ENCODE data around the gene CKB.
A peak's percentile ranks its signal among the peaks of the same experiment; 100 is the strongest.

Gene CKB

DNA sequence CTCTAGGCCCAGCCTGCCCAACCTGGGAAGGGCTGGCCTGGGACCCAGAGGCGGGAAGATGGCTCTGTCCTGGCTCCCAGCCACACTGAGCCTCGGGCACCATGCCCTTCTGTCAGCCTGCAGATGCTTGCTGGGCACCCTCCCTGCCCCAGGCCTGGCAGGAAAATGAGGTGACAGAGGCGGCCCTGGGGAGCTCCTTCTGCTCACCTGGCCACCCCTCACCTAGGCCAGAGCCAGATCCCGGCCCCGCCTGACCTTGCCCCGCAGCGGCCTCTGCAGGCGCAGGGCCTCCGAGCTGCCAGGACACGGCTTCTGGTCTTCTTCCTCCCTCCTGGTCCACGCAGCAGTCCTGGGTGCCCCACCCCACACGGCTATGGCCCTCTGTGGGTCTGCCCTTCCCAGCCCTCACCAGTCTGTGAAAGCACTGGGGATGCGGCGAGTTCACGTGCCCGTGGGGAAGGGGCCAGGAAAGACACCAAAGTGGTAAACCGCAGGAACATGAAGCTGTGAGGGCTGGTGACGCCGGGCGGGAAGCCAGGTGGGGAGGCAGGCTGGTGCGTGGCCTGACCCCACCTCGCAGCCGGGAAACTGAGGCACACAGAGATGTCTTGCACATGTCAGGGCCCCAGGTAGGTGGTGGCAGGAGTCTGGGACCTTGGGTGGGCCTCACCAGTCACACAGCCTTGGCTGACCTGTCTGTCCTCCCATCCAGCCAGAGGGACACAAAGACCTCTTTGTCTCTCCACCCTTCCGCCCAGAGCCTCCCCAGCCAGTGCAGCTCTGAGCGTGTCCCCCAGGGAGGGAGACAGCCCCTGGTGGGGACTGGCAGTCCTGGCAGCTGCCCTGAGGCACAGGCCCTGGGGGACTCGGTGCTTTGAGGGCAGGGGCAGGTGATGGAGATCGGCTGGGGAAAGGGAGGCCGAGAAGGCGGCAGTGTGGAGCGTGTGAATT is 27.0 kb upstream of the CKB start:
- TF ChIP-seq, protein P1, sequence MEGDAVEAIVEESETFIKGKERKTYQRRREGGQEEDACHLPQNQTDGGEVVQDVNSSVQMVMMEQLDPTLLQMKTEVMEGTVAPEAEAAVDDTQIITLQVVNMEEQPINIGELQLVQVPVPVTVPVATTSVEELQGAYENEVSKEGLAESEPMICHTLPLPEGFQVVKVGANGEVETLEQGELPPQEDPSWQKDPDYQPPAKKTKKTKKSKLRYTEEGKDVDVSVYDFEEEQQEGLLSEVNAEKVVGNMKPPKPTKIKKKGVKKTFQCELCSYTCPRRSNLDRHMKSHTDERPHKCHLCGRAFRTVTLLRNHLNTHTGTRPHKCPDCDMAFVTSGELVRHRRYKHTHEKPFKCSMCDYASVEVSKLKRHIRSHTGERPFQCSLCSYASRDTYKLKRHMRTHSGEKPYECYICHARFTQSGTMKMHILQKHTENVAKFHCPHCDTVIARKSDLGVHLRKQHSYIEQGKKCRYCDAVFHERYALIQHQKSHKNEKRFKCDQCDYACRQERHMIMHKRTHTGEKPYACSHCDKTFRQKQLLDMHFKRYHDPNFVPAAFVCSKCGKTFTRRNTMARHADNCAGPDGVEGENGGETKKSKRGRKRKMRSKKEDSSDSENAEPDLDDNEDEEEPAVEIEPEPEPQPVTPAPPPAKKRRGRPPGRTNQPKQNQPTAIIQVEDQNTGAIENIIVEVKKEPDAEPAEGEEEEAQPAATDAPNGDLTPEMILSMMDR (conservative IDR thresholded peaks at IDR 0.05; ENCODE audit: control insufficient read depth, insufficient read depth, low read depth, low read length), result no peak
- no peak overlapping the region for H3K4me3 ChIP-seq (ENCODE audit: control insufficient read depth, low read depth, low read length)
- no peak for DNase-seq (ENCODE audit: low read depth)

DNA sequence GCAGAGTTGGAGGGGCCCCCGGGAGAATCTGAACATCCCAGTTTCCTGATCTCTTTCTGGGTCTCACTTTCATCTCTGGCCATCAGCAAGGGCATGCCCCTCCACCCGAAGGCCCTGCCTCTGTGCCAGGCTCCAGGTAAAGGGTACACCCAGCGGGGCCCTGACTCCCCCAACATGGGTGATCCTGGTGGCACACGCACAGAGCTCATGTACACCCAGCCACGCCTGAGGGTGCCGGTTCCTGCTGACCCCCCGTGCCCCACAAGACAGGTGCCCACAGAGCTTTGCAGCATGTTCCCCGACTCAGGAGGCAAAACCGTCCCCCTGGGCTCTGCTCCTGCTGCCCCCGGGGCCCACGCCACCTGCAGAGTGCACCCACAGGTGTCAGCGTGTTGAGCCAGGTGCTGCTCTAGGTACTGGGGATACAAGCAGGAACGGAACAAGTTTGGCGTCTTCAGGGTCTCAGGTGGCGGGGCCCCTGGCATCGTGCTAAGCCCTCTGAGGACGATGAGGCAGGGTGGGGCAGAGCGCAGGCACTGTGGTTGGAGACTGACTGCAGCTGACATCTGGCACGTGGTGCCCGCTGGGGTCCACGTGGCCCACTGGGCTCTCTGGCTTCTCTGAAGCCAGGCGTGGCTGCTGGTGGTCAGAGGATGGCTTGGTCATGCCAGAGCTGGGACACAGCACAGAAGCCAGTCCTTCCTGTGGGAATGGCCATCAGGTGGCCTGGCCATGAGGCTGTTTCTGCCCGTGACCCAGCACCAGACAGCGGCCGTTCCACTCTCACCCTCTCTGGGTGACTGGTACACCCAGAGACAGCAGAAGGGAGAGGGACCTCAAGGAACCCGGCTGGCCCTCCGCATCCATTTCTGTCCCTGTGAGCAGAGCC is 26.1 kb upstream of the CKB start:
- DNase-seq (ENCODE audit: low read depth), result no peak
- TF ChIP-seq, protein P1 (conservative IDR thresholded peaks at IDR 0.05; ENCODE audit: control insufficient read depth, insufficient read depth, low read depth, low read length), result no peak
- H3K4me3 ChIP-seq (ENCODE audit: control insufficient read depth, low read depth, low read length), result no peak overlapping the region

DNA sequence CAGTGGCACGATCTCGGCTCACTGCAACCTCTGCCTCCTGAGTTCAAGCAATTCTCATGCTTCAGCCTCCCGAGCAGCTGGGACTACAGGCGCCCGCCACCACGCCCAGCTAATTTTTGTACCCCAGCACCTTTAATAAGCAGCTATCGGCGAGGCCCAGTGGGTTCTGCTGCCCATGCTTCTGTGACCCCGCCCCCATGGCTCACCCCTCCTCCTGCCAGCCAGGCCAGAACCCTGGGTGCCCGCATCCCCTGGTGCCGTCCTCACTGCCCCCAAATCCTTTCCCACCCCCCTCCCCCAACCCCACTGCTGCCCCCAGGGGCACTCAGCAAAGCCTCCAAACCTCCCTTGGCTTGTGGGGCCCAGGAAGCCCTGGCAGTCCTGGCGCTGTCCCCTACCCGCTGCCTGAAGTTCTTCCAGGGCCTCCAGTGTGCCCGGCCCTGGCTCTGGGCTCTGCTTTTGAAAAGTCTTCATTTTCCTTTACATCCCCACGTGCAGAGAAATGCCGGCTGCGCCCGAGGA is 25.4 kb upstream of the CKB start:
- no peak for DNase-seq (ENCODE audit: low read depth)
- TF ChIP-seq, protein P1 (conservative IDR thresholded peaks at IDR 0.05; ENCODE audit: control insufficient read depth, insufficient read depth, low read depth, low read length), result no peak
- H3K4me3 ChIP-seq (ENCODE audit: control insufficient read depth, low read depth, low read length), result no peak overlapping the region

DNA sequence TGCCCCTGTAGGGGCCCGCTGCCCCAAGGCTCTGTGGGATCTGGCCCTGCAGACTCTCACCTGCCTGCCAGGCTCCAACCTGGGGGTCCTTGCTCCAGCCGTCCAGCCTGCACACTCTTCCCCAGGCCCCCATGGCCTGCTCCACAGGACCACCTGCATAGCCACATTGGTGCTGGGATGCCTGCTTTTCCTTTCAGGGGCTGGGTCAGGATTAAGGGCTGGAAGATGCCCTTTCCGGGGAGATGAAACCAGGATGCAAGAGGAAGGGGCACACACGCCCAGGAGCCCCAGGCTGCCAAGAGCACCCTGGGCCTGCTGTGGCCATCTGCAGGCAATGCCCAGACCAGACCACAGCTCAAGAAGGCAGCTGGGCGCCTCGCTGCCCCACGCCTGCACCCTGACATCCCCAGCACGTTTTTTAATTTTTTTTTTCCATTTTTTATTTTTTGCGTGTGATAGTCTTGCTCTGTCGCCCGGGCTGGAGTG is 24.9 kb upstream of the CKB start:
- no peak for DNase-seq (ENCODE audit: low read depth)
- H3K4me3 ChIP-seq (ENCODE audit: control insufficient read depth, low read depth, low read length), result no peak overlapping the region
- TF ChIP-seq, protein P1 (conservative IDR thresholded peaks at IDR 0.05; ENCODE audit: control insufficient read depth, insufficient read depth, low read depth, low read length), result no peak

DNA sequence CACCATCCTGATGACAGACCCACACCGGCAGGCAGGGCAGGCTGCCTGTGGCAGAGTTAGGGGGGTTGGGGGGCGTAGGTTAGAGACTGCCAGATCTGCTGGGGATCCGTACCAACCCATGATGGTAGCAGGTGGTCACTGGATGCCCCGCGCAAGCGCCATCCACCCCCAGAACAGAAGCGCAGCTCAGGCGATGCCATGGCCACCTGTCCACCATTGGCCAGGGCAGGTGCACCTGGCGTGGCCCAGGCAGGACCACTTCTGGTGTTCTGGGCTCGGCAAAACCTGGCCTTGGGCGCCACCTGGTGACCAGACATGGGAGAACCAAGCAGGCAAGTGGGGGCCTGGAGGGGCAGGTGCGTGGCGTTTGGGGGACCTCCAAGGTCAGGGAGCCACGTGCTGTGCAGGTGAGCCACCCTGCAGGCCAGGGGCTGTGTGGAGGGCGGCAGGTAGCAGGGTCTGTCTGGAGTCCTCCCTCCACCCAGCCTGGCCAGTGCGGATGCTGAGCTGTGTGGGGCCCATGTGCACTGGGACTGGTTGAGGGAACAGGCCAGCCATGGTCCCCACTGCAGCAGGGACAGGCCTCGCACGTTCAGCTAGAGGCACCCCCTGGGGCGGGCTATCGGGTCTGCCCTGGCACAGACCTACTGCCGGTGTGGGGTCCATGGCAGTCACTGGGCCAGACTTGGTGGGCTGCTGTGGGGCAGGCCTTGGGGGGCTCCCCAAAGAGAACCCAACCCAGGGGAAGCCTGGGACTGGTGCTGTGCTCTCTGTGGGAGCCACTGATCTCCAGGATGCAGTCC is 24.2 kb upstream of the CKB start:
- TF ChIP-seq, protein P1 (conservative IDR thresholded peaks at IDR 0.05; ENCODE audit: control insufficient read depth, insufficient read depth, low read depth, low read length), result peak; percentile 72
- no peak overlapping the region for H3K4me3 ChIP-seq (ENCODE audit: control insufficient read depth, low read depth, low read length)
- DNase-seq (ENCODE audit: low read depth), result peak; percentile 49
